Astrocyte (in vitro differentiated cells and primary cell): Measurements from ENCODE around the gene VWA8.

ENCODE experiments used
- EZH2 ChIP-seq: IDR thresholded peaks from 2 replicates; pipeline ENCODE4 v1.6.1; 2012; ENCODE audit warnings: mild to moderate bottlenecking, low read length, inconsistent platforms; ENCODE audit not compliant: insufficient read depth
- TF ChIP-seq, protein P1 (sequence below): IDR thresholded peaks from 2 replicates; pipeline ENCODE4 v1.5.1; 2011; ENCODE audit warnings: low read depth, mild to moderate bottlenecking, inconsistent platforms, low read length, moderate library complexity; ENCODE audit not compliant: insufficient read depth

DNA sequence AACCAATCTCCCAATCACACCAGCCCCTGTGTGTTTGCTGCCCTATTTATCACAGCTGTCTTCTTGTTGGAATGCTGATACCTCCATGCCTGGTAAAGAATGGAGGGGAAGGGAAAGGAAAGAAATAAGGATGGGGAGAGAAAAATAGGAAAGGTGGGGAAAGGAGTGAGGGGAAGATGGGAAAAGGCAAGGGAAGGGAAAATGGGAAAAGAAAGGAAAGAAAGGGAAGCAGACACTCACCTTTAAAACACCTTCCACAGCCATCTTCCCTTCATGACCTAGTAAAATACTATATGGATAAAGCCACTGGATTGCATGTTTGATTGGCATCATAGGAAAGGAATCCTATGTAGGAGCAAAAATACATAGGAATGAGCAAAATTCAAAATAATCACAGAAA is 77.8 kb downstream of the VWA8 start:
- TF ChIP-seq, protein P1, sequence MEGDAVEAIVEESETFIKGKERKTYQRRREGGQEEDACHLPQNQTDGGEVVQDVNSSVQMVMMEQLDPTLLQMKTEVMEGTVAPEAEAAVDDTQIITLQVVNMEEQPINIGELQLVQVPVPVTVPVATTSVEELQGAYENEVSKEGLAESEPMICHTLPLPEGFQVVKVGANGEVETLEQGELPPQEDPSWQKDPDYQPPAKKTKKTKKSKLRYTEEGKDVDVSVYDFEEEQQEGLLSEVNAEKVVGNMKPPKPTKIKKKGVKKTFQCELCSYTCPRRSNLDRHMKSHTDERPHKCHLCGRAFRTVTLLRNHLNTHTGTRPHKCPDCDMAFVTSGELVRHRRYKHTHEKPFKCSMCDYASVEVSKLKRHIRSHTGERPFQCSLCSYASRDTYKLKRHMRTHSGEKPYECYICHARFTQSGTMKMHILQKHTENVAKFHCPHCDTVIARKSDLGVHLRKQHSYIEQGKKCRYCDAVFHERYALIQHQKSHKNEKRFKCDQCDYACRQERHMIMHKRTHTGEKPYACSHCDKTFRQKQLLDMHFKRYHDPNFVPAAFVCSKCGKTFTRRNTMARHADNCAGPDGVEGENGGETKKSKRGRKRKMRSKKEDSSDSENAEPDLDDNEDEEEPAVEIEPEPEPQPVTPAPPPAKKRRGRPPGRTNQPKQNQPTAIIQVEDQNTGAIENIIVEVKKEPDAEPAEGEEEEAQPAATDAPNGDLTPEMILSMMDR: no peak
- TF ChIP-seq EZH2: no peak
